AG10803 (cell line): ENCODE data around the gene KPNA5.
"Not testable (repeated sequence)": the region's sequence is repeated elsewhere in the genome, so short reads cannot be mapped to it uniquely, and the experiment has no call there.

Experiments
- DNase-seq: peaks from one replicate; pipeline ENCODE4 v3.0.0; 2010; ENCODE audit warnings: low read depth
- H3K4me3 ChIP-seq: 2 replicates; pipeline ENCODE4 v1.5.1; 2011; ENCODE audit warnings: mild to moderate bottlenecking, low read length, control low read depth
- CTCF ChIP-seq: conservative IDR thresholded peaks from 2 replicates; pipeline ENCODE4 v1.5.1; 2011; ENCODE audit warnings: mild to moderate bottlenecking, low read length, control low read depth, inconsistent platforms

KPNA5 gene

GRCh38 chr6:116662202-116662601, 18.8 kb upstream of the KPNA5 start:
- DNase-seq, result no peak
- no peak overlapping the region for H3K4me3 ChIP-seq
- no peak for TF ChIP-seq CTCF

- H3K4me3 ChIP-seq, result no peak overlapping the region
- TF ChIP-seq CTCF, result no peak
- DNase-seq, result no peak
These were observed 17.7 kb upstream of the KPNA5 start for GRCh38 chr6:116663308-116663707.

- not testable (repeated sequence) for H3K4me3 ChIP-seq, DNase-seq
These were observed 16.8 kb upstream of the KPNA5 start for GRCh38 chr6:116664169-116664568.

GRCh38 chr6:116665464-116665863, 15.5 kb upstream of the KPNA5 start:
- no peak overlapping the region for H3K4me3 ChIP-seq
- no peak for DNase-seq
- TF ChIP-seq CTCF, result no peak

GRCh38 chr6:116666869-116667268, 14.1 kb upstream of the KPNA5 start:
- DNase-seq, result no peak
- no peak overlapping the region; the same call in 1 of the 2 replicates for H3K4me3 ChIP-seq
- no peak for TF ChIP-seq CTCF

GRCh38 chr6:116667623-116668022, 13.4 kb upstream of the KPNA5 start:
- H3K4me3 ChIP-seq, result peak overlapping the region; percentile 97
- no peak for DNase-seq
- no peak for TF ChIP-seq CTCF

- no peak for TF ChIP-seq CTCF
- no peak overlapping the region for H3K4me3 ChIP-seq
- DNase-seq, result no peak
These were observed 8.7 kb upstream of the KPNA5 start for GRCh38 chr6:116672306-116672705.

- no peak for TF ChIP-seq CTCF
- no peak for DNase-seq
- H3K4me3 ChIP-seq, result no peak overlapping the region
These were observed 5.0 kb upstream of the KPNA5 start for GRCh38 chr6:116676021-116676420.
